A549 treated with AZD2906 at 1 μM for 4 hours (cell line): ENCODE data around the gene NPAP1. TPM values are rescaled to one million over a fixed set of nuclear protein-coding genes. Genes with fewer than 3 reads are reported as not detected.

Experiments used
- total RNA-seq: library from RNA; stranded (reverse); fragments of 200-300 nt; extraction: Qiagen RNA extraction; gene quantifications from 5 replicates; pipeline ENCODE4 v1.2.3, GENCODE V29; 2022

The NPAP1 gene, protein sequence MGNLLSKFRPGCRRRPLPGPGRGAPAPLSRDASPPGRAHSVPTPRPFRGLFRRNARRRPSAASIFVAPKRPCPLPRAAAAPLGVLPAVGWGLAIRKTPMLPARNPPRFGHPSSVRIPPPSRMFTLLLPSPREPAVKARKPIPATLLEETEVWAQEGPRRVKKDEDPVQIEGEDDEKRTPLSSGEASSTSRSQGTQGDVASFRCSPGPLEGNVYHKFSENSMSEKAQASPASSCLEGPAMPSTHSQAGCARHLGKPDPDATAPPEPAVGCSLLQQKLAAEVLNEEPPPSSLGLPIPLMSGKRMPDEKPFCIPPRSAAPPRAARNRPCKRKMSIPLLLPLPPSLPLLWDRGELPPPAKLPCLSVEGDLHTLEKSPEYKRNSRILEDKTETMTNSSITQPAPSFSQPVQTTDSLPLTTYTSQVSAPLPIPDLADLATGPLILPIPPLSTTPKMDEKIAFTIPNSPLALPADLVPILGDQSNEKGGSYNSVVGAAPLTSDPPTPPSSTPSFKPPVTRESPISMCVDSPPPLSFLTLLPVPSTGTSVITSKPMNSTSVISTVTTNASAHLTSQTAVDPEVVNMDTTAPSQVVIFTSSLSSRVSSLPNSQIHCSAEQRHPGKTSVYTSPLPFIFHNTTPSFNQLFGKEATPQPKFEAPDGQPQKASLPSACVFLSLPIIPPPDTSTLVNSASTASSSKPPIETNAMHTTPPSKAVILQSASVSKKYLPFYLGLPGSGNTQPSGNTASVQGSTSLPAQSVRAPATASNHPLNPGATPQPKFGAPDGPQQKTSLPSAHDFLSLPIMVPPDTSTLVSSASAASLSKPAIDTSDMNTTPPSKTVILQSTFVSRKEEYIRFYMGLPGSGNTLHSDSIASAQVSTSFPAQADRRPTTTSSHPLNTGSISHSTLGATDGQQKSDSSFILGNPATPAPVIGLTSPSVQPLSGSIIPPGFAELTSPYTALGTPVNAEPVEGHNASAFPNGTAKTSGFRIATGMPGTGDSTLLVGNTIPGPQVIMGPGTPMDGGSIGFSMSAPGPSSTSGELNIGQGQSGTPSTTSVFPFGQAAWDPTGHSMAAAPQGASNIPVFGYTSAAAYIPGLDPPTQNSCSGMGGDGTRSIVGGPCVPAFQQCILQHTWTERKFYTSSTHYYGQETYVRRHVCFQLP
- not detected in 5 replicates for total RNA-seq

DNA sequence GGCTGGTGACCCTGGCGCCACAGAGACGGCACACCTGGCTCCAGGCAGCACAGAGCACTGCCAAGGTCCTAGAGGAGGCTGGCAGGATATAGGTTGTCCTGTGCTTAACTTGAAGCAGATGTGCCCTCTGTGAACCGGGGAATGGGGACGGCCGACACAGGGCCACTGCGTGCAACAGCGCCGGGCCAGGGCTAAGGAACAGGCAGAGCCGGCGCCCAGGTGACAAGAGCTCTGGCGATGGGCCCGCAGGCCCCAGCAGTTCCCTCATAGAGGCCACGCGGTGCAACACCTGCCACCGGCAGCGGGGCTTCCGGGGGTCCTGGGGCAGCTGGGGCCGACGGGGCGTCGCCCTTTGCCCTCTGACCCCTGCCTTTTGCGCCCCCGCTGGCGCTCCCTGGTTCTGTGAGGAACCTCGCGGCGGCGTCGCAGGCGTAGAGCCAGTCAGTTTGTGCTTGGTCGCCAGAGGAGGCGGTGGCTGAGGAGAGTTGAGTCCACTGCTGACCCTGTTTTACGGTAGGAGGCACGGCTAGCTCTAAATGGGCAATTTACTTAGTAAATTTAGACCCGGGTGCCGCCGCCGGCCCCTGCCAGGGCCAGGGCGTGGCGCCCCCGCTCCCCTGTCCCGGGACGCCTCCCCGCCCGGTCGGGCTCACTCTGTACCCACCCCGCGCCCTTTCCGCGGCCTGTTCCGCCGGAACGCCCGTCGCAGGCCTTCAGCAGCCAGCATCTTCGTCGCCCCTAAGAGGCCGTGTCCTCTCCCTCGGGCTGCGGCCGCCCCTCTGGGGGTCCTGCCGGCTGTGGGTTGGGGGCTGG lies at the start of gene NPAP1:
Gene NPAP1, plus strand, starts transcription at position 444 of the 813 bp plus-strand sequence. Its CDS starts 93 bp downstream, at position 537.

